DND-41 (cell line): ENCODE measurements around the gene NFKB1.
A peak's percentile ranks its signal among the peaks of the same experiment; 100 is the strongest.

Source experiments
- ATAC-seq: fragments of 200-7000 bp; cut with Tn5 transposase; 3 replicates; pipeline ENCODE4 v1.9.1; 2021; ENCODE audit warnings: low read depth; ENCODE audit not compliant: insufficient read depth
- DNase-seq: peaks from one replicate; pipeline ENCODE4 v3.0.0-alpha.2; 2020
- H2AFZ ChIP-seq: 2 replicates; pipeline ENCODE4 v1.6.0; 2012; ENCODE audit warnings: low read depth, low read length
- H3K27ac ChIP-seq: 2 replicates; pipeline ENCODE4 v1.5.1; 2012; ENCODE audit warnings: low read length, inconsistent platforms
- H3K27me3 ChIP-seq: fragments of 200-600 bp; sonication (generic); 2 replicates; pipeline ENCODE4 v1.6.0; 2012; ENCODE audit warnings: low read length, mild to moderate bottlenecking, inconsistent platforms; ENCODE audit not compliant: insufficient read depth, poor library complexity
- H3K36me3 ChIP-seq: 2 replicates; pipeline ENCODE4 v1.5.1; 2012; ENCODE audit warnings: low read length, inconsistent platforms; ENCODE audit not compliant: insufficient read depth
- H3K4me1 ChIP-seq: 2 replicates; pipeline ENCODE4 v1.5.1; 2012; ENCODE audit warnings: mild to moderate bottlenecking, low read length; ENCODE audit not compliant: insufficient read depth
- H3K4me2 ChIP-seq: 2 replicates; pipeline ENCODE4 v1.6.0; 2012; ENCODE audit warnings: mild to moderate bottlenecking, moderate library complexity, low read length, inconsistent platforms; ENCODE audit not compliant: insufficient read depth
- H3K4me3 ChIP-seq, 2 experiments: fragments of 200-600 bp in 1 of 2; shearing (Covaris generic) in 1 of 2; 2 replicates each; pipeline ENCODE4 v1.5.1; 2012 to 2016; ENCODE audit warnings: inconsistent platforms in 2 of 2, low read length in 2 of 2, mild to moderate bottlenecking in 2 of 2, low read depth in 1 of 2, moderate library complexity in 1 of 2
- H3K79me2 ChIP-seq: 2 replicates; pipeline ENCODE4 v1.6.0; 2012; ENCODE audit warnings: low read length, inconsistent platforms; ENCODE audit not compliant: insufficient read depth
- H3K9ac ChIP-seq: 2 replicates; pipeline ENCODE4 v1.6.0; 2012; ENCODE audit warnings: low read depth, mild to moderate bottlenecking, inconsistent platforms, low read length, moderate library complexity
- H3K9me3 ChIP-seq: 2 replicates; pipeline ENCODE4 v1.5.1; 2012; ENCODE audit warnings: low read length, moderate library complexity, mild to moderate bottlenecking, inconsistent platforms; ENCODE audit not compliant: insufficient read depth, severe bottlenecking
- H4K20me1 ChIP-seq: 2 replicates; pipeline ENCODE4 v1.6.0; 2012; ENCODE audit warnings: low read length; ENCODE audit not compliant: insufficient read depth
- CTCF ChIP-seq: IDR thresholded peaks from 2 replicates; pipeline ENCODE4 v1.5.1; 2012; ENCODE audit warnings: borderline replicate concordance, low read length, moderate library complexity, mild to moderate bottlenecking; ENCODE audit not compliant: poor library complexity, severe bottlenecking; ENCODE audit errors: extremely low read depth
- EZH2 ChIP-seq: IDR thresholded peaks from 3 replicates; pipeline ENCODE4 v1.6.1; 2012; ENCODE audit warnings: borderline replicate concordance, low read depth, mild to moderate bottlenecking, moderate library complexity, low read length, inconsistent platforms; ENCODE audit not compliant: severe bottlenecking

The NFKB1 gene

GRCh38 chr4:102578270-102578669 is 77.1 kb downstream of the NFKB1 start:
- H3K4me1 ChIP-seq = peaks cover 25% of the 10 kb centered on the region
- H4K20me1 ChIP-seq = peaks cover 4% of the 10 kb centered on the region; the same call in 1 of the 2 replicates
- no peak for DNase-seq
- no peaks in the 10 kb centered on the region for H3K9me3 ChIP-seq
- no peak overlapping the region for H2AFZ ChIP-seq
- no peak for TF ChIP-seq EZH2
- no peak for TF ChIP-seq CTCF
- no peaks in the 10 kb centered on the region for H3K79me2 ChIP-seq
- no peaks in the 10 kb centered on the region for H3K27me3 ChIP-seq
- H3K4me3 ChIP-seq = no peak overlapping the region
- H3K9ac ChIP-seq = no peak overlapping the region
- H3K27ac ChIP-seq = no peak overlapping the region
- no peak overlapping the region for H3K4me2 ChIP-seq
- peaks cover 50% of the 10 kb centered on the region for H3K36me3 ChIP-seq
- no peak for ATAC-seq

- Histone ChIP-seq H3K4me3 (no peak overlapping the region), H3K9ac (no peak overlapping the region), H3K36me3 (peaks cover 56% of the 10 kb centered on the region), H3K27ac (no peak overlapping the region), H3K4me2 (no peak overlapping the region), H3K4me1 (peaks cover 20% of the 10 kb centered on the region), H2AFZ (no peak overlapping the region), H3K9me3 (no peaks in the 10 kb centered on the region), H4K20me1 (peaks cover 4% of the 10 kb centered on the region; the same call in 1 of the 2 replicates), H3K27me3 (no peaks in the 10 kb centered on the region), H3K79me2 (no peaks in the 10 kb centered on the region)
- DNase-seq (no peak), ATAC-seq (no peak)
- no peak for TF ChIP-seq EZH2
- TF ChIP-seq CTCF = peak; percentile 27
Measured at GRCh38 chr4:102578819-102579218, 77.7 kb downstream of the NFKB1 start.

DNA sequence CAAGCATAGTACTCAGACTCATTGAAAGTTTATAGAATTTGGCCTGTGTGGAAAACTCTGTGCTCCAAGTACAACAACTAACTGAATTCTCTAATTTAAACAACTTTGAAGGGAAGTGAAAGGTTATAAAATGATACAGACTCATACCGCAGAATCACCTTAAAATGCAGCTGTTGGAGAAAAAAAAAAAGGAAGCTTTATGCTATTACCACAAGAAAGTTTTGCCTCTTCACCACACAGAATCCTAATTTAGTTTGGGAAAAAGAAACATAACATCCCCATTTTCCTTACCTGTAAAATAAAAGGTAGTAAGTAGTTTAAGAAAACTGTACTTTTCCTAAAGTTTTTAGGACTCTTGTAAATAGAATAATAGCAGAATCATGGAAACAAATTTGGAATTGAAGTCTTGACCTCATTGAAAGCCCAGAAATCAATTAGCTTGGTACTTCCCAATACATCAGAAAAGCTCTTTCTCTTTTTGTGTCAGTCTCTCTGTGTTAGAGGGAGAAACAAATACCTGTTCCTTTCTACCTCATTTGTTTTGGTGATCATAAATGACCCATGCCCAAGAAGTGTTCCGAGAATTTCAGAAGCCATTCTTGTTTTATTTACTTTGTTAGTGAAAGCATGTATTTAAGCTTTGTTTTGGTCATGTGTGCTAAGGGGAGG is 78.8 kb downstream of the NFKB1 start:
- ATAC-seq = no peak
- H3K4me2 ChIP-seq = no peak overlapping the region

More for the DNA sequence above, 78.8 kb downstream of the NFKB1 start:
- H3K27ac ChIP-seq = no peak overlapping the region
- H3K4me1 ChIP-seq = peaks cover 9% of the 10 kb centered on the region
- peaks cover 62% of the 10 kb centered on the region for H3K36me3 ChIP-seq
- TF ChIP-seq CTCF (no peak), EZH2 (no peak)
- no peak overlapping the region for H3K4me3 ChIP-seq
- H3K9ac ChIP-seq = no peak overlapping the region
- no peaks in the 10 kb centered on the region for H3K9me3 ChIP-seq
- peaks cover 2% of the 10 kb centered on the region; the same call in 1 of the 2 replicates for H4K20me1 ChIP-seq
- no peak for DNase-seq
- H3K79me2 ChIP-seq = no peaks in the 10 kb centered on the region
- no peaks in the 10 kb centered on the region for H3K27me3 ChIP-seq
- H2AFZ ChIP-seq = no peak overlapping the region
